ENCODE data around the gene PKNOX2.

The PKNOX2 gene

DNA sequence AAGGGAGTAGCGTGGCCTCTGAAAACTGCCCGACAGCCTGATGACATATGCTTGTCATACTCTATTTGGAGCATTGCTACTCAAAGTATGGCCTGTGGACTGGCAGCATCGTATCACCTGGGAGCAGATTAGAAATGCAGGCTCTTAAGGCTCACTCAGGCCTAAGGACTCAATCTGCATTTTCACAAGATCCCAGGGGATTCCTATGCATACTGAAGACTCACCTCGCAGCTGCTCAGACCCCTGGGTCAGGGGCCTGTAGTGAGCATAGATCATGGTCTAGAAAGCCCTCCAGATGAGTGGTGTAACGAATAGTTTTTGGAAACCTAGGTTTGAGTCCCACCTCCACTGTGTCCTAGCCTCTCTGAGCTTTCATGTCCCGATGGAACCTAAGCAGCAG lies 205.3 kb downstream of the PKNOX2 start:
- DNase-seq = no peak

DNA sequence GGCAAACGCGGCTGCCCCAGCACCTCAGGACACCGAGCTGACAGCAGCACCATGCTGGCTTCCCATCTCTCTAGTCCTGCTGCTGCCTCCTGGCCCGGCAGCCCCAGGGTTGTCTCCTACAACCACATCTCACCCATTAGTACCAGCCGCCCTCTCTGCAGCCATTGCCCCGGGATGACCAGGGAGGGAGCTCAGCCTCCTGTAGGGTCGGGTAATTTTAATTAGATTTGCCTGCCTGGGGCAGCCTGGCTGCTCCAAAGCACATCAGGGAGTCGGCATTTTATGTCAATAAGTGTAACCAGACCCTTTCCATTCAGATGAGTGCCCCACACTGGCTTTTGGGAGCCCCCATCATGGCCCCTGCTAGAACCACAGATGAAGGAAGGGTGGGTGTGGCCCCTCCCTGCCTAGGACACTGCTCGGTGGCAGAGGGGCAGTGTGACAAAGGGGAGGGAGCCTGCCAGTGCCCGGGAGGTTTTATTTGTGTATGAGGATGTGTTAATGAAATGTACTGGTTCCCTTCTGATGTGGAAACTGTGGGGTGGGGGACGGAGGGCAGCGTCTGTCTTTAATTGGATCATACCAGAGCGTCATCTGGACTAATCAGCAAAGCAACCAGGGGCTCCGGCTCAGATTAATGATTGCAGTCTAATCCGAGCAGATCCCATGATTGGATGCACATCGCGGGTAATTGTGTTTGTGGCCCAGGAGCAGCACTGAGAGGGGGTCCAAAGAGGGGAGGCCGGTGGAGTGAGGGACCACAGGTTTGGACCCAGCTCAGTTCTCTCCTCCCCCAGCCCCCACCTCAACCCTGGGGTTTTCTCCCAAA lies 206.2 kb downstream of the PKNOX2 start:
- no peak for DNase-seq

DNA sequence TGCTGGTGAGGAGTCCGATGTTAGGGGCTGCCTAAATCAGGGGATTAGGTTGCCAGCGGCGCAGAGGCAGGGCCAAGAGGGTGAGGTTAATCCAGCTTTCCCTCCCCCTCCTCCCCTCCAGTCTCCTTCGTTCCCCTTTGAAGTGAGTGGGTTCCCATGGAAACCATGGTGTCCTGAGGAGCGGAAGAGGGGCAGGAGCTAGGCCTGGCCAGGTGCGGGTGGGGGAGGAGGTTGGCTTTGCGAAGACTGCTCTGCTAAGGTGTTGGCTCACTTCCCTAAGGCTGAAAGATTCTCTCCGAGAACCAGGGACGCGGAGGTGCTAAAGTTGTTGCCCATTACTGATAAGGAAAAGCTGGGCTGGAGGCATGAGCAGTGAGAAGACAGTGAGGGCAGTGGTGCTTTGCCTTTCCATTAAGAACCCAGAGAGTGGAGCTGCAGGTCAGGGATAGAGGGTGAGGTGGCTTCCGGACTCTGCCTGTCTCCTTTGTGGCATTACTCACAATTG lies 206.9 kb downstream of the PKNOX2 start:
- DNase-seq = no peak

DNA sequence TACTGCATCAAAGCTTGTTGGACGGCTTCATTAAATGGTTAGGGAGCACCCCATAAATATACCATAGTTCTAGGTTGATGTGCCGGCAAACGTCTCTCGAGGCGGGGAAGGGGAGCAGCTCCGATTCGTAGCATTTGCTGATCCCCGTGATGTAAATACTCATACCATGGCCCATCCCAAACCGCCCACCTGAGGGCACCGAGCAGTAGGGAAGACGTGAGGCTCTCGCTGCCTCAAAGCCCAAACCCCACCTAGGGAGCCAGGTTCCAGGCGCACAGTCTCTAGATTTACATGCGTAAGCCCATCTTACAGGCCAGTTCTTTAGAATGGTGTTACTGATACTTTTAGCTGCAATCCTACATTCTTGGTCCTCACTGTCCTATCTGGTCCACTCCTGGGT lies 207.5 kb downstream of the PKNOX2 start:
- DNase-seq = no peak

DNA sequence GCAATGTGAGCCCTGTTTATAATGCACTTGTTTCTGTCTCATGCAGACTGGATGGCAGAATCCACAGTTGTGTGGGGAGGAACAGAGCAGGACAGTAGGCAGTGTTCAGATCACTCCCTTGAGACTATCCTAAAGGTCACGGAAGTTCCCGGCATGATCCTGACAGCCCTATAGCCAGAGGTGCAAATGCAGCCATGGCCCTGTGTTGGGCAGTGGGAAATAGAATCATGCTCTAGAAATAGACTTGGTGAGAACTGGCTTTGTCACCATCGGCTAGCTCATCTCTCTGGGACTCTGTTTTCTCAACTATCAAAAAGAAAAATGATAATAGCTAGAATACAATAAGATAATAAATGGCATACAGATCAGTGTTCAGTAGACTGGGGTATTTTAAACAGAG lies 208.4 kb downstream of the PKNOX2 start:
- DNase-seq = no peak

DNA sequence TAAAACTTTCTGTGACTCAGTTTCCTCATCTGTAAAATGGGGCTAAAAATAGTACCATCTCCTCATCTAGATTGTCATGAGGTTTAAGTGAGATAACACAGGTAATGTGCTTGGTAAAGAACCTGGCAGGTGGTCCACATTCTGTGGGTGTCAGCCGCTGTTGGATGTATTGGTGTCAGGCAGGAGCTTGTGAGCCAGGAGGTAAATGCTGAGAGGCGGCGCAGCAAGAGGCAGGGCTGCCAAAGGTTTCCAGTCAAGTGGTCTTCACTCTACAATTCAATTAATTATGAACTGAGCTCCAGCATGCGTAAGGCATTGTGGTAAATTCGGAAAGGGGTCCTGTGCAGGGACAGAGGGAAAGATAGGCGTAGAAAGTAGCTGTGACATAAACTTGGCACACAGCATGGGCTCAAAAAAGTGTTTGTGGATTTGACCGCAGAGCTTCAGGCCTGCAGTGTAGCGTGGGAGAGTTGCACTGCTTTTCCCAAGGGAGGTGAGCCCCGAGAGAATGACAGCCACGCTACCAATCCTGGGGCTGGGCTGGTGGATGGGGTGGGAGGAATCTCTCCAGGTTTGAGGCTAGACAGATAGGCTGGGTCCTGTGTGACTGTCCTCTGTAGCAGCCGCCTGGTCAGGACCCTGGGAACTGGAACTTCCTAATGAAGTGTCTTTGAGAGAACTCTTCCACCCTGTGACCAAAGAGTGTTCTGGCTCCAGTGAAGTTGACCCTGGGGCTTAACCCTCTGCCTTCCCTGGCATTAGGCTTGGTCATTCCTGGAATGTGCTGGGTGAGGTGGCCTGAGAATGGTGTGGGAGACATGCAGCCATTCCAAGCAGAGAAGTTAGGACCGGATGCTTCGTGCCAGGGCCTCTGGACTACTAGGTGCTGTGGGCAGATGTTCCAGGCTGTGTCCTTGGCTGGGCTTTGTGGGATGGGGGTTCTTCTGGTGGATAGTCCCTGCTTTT lies 209.2 kb downstream of the PKNOX2 start:
- DNase-seq = no peak

DNA sequence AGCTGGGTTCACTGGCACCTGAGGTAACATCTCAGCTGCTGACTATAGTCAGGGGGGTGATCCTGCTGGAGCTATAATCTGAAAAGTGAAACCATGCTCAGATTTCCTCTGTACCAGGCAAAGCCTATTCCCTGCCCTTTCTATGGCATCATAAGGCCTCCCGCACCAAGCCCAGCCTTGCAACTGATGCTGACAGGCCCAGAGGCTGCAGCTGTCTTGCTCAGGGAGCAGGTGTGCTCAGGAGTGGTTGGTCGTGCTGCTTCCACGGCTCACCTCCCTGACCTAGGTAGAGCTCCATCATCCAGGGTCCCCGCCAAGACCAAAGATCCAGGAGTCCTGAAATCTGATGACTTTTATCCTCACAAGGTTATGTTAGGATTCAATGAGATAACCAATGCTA lies 209.8 kb downstream of the PKNOX2 start:
- DNase-seq = no peak

DNA sequence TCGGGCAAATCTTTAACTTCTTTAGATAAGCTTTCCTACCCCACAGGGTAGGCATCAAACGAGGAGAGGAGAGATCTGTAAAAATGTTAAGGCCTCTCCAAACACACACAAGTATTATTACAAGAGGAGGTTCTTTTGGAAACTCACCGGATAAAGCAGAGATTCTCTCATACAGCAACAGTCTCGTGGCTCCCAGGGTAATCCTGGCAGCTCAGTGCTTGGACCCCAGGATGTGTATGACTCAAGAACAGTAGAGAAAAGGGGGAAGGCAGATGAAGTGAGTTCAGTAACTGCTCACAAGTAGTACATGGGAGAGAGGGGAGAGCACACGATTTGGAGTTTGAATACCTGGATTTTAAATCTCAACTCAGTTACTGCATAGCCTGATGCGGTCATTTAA lies 210.6 kb downstream of the PKNOX2 start:
- no peak for DNase-seq

DNA sequence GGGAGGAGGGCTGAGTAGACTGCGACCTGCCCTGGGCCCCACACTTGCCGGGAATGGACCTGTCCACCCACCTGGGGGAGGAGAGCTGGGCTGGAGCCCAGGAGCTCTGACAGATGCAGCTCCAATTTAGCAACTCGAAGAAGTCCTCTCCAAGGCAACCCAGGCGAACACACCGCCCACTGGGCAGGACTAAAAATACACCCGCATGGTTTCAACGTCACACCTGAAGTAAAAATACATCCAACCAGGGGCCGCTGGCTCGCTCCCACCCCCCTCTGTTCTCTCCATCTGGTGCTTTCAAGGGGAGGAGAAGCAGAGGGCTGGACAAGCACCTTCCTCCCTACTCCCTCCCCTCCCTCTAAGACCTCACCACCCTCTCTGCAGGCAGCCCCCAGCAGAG lies 211.6 kb downstream of the PKNOX2 start:
- DNase-seq = no peak

DNA sequence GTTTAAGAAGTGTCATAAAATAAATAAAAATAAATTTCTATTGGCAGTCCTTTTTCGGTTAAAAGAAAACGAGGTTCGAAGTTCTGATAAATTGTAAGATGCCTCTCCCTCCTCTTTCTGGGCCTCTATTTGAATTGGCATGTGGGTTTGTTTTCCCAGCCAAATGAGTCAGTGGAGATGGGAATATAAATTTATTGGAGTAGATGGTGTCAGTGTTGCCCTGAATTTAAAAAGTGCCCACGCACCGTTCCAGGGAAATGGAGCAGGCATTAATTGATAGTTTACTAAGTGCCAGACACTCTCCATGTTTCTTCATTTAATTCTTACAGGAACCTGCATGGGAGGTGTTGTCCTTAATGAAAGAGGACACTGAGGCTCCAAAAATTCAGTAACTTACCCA lies 212.3 kb downstream of the PKNOX2 start:
- DNase-seq = no peak

DNA sequence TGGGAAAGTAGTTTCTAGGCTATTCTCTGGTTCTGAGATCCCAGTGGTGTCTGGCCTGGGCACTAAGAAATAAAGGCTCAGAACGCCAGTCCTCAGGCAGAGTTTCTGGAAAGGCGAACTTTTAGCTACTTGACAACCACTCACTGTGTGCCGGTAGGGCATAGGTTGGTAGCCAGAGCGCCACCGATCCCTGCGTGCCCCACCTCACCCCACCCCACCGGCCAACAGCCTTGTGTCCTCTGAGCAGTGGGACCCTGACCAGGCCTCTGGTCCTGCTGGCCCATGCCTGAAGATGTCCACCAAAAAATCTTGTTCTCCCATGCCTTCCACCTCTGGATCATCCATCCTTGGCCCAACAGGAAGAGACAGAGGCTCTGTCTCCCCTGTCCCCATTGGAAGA lies 213.5 kb downstream of the PKNOX2 start:
- DNase-seq = no peak

DNA sequence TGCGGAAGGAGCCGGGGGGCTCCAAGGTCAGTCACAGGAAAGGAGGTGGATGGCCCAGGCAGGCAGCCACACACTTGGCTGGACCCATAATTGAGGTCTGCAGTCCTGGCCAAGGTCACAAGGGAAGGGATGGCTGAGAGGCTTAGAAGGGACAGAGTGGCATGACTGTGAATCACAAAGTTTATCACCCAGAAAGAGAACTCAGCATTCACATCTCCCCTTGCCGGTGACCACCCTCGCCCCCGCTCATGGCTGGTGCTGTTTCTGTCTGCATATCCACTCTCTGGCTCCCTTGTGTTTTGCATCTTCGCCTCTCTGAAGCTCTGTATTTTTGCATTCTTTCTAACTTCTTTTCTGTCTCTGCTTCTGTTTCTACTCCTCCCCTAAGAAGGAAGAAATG lies 214.0 kb downstream of the PKNOX2 start:
- DNase-seq = no peak

DNA sequence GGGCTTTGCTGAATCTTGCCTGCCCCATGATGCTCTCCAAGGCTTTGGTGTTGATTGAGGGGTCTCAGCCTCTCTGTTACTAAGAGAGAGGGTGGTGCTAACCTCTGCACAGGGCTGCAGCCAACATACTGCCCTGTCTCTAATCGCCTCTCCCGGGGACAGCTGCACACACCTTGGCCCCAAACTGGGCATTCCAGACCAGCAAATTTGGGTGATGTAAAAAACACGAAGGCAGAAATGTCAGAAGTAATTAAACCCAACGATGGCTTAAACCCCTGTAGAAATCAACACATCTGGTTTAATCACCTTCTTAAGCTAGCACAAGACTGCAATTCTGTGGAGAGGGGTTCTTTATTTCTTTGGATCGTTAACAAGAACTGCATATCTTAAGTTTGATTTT lies 215.0 kb downstream of the PKNOX2 start:
- DNase-seq = no peak

DNA sequence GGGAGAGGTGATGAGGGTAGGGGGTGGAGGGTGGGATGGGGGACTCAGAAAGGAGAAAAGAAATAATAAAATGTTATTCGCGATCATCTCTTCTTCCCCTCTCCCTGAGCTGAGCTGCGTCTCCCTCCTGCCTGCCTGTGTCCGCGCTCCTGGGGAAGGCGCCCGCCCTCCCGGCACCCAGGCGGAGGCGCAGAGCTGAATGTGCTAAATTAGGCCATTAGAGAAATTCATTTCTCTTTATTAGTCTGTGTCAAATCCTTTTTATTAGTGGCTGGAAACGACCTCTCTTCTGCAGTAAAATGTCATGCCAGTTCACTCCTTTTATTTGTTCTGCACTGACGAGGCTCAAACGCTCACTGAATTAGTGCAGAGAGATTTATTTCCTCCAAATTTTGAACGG lies 215.4 kb downstream of the PKNOX2 start:
- DNase-seq = no peak

DNA sequence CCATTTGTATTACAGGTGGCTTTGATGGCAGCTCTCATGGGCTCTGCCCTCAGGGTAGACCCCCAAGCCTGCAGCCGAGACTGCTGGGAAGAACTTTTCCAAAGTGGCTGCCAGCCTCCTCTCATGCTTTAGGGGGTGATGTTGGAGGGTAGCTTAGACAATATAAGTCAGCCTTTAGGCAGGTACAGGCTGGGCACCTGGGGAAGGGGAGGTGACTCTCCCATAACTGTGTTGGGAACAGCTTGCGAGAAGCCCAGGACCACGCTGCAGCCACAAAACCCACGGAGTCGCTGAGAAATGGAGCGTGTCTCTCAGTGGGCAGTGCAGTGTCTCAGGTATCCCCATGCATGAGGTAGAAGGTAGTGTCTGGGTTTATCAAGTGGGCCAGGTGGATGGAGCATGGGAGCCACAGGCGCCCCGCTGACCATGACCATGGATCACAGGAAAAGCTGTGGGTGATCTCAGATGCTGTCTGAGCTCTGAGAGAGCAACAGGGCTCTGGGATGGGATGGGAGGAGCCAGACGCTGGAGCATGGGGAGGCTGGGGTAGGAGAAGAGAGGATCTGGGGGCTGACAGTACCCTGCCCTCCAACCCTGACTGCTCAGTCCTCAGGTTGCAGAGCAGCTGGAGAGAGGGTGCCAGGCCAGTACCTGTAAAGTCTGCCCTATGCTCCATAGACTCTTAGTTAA lies 216.3 kb downstream of the PKNOX2 start:
- no peak for DNase-seq

DNA sequence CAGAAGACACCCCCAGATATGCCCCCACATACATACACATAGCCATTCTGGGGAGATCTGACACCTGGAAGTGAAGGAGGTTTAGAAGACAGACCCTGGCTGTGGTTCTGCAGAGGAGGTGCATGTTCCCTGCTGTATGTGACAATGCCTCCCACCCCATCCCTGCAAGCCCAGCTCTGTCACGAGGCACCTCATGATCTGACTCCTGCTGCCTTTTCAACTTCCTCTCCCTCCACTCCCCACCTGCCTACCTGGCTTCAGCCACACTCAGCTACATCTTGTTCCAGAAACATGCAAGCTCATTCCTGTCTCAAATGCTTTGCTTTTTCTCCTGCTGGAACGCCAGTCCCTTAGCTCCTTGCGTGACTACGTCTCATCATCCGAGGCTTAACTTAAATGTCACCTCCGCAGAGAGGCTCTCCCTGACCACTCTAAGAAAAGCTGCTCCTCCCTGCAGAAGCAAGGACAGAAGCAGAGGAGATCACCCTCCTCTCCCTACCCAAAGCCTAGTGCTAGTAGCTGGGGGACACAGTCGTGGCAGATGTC lies 217.0 kb downstream of the PKNOX2 start:
- DNase-seq = no peak

DNA sequence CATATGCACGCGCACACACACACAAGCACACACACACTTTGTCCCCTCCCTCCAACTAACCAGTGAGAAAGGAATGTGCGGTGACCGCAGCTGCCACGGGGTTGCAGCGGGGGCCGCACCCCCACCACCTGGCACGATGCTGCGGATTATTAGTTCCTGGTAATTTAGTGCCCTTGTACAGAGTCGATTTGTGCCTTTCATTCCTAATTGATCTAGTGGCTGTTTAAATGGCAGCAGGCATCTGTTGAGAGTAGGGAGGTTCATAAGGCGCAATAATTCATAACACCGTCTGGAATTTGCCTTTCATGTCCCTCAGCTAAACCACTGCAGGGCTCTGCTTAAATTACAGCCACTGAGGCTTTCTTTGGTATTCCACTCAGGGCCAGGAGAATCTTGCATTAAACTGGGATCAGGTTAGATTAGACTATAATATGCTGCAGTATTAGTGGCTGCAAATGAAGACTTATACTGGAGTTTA lies 217.8 kb downstream of the PKNOX2 start:
- DNase-seq = no peak

DNA sequence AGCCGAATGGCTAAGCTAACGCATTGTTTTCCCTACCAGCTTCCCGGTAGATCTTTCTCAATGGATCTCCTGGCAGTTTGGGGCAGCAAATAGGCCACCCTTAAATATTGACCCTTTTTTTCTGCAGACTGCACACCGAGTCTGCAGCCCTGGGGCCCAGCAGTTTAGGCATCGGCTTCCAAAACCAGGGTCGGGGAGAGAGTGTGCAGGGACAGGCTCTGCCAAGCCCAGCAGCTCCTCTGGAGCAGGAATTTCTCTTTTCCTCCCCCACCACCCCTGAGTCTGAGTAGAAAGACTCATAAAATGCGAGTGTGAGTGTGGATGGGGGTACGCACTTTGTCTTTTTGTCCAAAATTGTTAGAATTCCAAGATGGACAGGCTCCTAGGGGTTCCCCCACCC lies 218.3 kb downstream of the PKNOX2 start:
- DNase-seq = no peak

DNA sequence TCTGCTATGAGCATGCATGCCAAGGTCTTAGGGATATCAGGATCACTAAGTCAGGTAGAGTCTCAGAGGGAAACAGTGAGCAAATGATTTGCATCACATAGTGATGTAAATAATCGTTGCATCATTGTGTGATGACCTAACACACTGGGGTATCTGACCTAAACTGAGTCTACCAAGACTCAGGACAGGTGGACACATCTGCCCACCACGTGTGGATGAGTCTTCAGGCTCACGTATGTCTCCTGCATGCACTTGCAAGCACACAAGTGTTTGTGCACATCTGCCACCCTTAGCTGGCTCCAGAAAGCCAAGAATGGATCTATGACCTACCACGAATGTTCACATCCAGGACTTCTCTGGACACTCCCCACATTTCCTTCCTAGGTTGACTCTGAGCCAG lies 220.3 kb downstream of the PKNOX2 start:
- no peak for DNase-seq

DNA sequence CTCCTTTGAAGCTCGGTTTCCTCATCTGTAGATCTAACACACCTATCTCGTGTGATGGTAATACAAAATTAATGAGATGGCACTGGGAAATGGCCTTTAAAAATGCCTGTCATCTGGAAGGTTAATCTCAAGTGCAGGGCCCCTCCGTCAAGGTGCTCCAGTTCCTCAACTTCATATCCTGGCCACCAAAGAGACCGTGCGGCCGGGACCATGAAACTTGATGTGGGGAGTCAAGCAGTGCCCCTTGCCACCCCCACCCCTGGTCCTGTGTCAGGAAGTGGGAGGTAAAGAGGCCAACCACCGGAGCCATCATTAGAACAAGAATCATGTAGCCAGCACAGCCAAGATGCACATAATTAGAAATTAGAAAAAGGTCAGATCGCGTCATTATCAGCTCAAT lies 223.3 kb downstream of the PKNOX2 start:
- no peak for DNase-seq

DNA sequence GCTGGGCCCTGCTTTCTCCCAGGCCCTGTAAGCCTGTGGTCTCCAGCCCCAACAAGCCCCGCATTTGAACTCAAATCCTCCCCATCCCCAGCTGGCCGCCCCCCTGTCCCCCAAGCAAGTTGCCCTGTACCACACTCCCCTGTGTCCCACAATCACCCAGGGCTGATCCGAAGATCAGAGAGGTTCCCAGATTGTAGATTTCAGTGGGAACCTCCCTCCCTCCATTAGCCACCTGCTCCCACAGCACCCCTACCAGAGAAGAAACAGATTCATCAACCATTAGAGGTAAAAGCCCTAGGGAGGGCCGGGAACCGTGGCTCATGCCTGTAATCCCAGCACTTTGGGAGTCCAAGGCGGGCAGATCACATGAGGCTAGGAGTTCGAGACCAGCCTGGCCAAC lies 224.1 kb downstream of the PKNOX2 start:
- DNase-seq = no peak

DNA sequence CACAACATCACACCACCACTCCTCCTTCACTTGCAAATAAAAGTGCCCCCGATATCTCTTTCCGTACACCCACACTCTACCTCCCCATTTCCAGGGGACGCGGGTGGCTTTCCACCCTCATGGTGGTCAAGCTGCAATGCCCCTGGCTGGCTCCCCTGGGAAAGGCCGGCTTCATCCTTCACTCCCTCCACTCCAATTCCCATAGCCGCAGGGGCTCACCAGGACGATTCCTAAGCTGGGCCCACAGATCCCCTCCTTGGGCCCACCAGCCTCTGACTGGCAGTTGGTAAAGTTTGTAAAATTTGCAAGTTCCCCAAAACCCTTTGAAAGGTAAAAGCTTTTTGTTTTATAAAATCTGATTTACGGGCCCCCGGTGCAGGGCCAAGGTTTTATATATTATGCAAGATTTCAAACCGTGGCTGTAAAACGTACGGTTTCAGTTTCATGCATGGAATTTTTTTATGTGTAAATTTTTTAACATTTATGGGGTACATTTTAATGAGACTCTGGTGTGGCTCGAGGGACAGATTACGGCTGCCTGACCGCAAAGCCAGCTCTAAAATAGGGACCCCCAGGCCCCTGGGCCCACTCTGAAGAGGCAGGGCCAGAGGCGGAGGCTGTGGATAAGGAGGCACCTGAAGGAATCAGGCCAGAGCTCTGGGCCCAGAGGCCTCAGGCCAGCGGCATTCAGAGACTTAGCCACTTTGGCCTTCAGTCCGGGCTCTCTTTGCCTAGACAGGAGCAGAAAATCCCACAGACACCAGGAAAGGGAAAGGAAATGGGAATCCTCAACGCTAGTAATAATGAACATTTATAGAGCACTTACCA lies 225.0 kb downstream of the PKNOX2 start:
- no peak for DNase-seq
